ENCODE measurements around the gene APC. TPM values are rescaled to one million over a fixed set of nuclear protein-coding genes. Genes with fewer than 3 reads are reported as not detected.

APC gene
- total RNA-seq, 2 experiments from 2014 or later = 18.7 to 19.0 TPM

- Mint-ChIP-seq H3K9me3 (peaks cover 5% of the 10 kb centered on the region), H3K27ac (no peak overlapping the region), H3K4me1 (ENCODE audit: low read depth) (peaks cover 14% of the 10 kb centered on the region), H3K27me3 (no peaks in the 10 kb centered on the region), H3K36me3 (ENCODE audit: low read depth) (peaks cover 30% of the 10 kb centered on the region), H3K4me3 (no peak overlapping the region)
- CTCF ChIA-PET = no interaction called here
- POLR2A ChIA-PET = no interaction called here
- no peak for ATAC-seq
- intact Hi-C loops (cut with micrococcal nuclease) = no loop called here
- DNase-seq = no peak
- no peak for TF ChIP-seq CTCF (IDR thresholded peaks at IDR 0.05)
Measured at GRCh38 chr5:112892776-112893175, 155.1 kb downstream of the APC start.

GRCh38 chr5:112895682-112896081 is 158.0 kb downstream of the APC start:
- CTCF ChIA-PET = interaction anchor here (0.9 to 1.4 kb wide), 4 partner anchors 15 to 47 kb away, joined by 3 to 5 read pairs (median 4); partner anchors contain the start of gene SRP19
- H3K27ac Mint-ChIP-seq = no peak overlapping the region

More at GRCh38 chr5:112895682-112896081, 158.0 kb downstream of the APC start:
- intact Hi-C loops (cut with micrococcal nuclease) = no loop called here
- no peak for DNase-seq
- ATAC-seq = no peak
- Mint-ChIP-seq H3K36me3 (ENCODE audit: low read depth) (peaks cover 34% of the 10 kb centered on the region), H3K9me3 (no peaks in the 10 kb centered on the region), H3K27me3 (no peaks in the 10 kb centered on the region), H3K4me1 (ENCODE audit: low read depth) (peaks cover 4% of the 10 kb centered on the region), H3K4me3 (no peak overlapping the region)
- TF ChIP-seq CTCF (IDR thresholded peaks at IDR 0.05) = no peak
- POLR2A ChIA-PET = interaction anchor here (0.6 to 1.2 kb wide), 2 partner anchors 11 to 15 kb away, joined by 3 read pairs; no protein-coding TSS in a partner anchor

Other genes starting within 250 kb of the APC start
- gene SRP19, start 123.4 kb downstream of the APC start, total RNA-seq = 10 to 100 TPM; 45.6 to 47.0 TPM
- 10 to 100 TPM; 38.0 to 40.6 TPM for gene REEP5, start 184.3 kb downstream of the APC start, total RNA-seq
- 10 to 100 TPM; 88.9 to 91.0 TPM for gene DCP2, start 238.9 kb downstream of the APC start, total RNA-seq

Measured in activated CD8-positive, alpha-beta T cell treated with anti-CD3 and anti-CD28 coated beads for 36 hours (primary cell).